Stimulated activated CD4-positive, alpha-beta T cell treated with anti-CD3 and anti-CD28 coated beads, Interleukin-1b, Interleukin-23, amount 100 ng/mL, for 48 hours (primary cell): ENCODE data around the gene RANBP17.
A peak's percentile ranks its signal among the peaks of the same experiment; 100 is the strongest.

Experiments
- DNase-seq: peaks from one replicate; pipeline ENCODE4 v3.0.0-alpha.2; 2020

The RANBP17 gene

DNA sequence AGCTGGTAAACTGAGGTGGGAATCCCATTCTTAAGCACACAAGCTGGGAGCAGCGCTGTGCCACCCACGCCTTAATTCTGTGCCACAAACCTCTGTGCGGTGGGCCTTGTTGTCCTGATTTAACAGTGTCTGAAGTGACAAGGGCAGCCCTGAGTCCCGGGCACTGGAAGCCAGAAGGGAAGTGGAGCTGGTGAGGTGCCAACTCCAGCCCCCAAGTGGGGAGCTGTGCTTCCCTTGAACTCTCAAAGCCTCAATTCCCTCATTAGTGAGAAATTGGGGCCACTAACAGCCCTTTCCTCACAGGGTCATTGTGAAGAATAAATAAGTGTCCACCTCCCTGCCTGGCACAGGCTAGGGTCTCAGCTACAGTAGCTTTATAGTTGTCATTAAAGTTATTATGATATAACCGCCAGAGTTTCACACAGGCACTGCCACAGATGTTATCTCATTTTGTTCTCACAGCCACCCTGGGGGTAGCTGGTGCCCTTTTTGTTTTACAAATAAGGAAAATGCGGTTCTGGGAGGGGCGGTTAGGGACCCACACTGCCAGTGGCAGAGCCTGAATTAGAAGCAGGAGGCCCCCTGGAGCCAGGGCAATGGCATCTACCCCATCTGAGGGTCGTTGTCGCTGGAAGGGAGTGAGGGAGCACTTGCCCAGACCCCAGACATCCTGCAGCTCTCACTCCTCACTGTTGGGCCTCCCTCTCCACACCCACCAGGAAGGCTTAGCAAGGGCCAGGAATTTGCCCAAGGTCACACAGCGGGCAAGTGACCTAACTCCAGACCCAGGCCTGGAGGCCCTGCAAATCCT, 445.2 kb downstream of the RANBP17 start:
- DNase-seq: no peak

GRCh38 chr5:171307789-171308452, 446.1 kb downstream of the RANBP17 start:
- DNase-seq: no peak

DNA sequence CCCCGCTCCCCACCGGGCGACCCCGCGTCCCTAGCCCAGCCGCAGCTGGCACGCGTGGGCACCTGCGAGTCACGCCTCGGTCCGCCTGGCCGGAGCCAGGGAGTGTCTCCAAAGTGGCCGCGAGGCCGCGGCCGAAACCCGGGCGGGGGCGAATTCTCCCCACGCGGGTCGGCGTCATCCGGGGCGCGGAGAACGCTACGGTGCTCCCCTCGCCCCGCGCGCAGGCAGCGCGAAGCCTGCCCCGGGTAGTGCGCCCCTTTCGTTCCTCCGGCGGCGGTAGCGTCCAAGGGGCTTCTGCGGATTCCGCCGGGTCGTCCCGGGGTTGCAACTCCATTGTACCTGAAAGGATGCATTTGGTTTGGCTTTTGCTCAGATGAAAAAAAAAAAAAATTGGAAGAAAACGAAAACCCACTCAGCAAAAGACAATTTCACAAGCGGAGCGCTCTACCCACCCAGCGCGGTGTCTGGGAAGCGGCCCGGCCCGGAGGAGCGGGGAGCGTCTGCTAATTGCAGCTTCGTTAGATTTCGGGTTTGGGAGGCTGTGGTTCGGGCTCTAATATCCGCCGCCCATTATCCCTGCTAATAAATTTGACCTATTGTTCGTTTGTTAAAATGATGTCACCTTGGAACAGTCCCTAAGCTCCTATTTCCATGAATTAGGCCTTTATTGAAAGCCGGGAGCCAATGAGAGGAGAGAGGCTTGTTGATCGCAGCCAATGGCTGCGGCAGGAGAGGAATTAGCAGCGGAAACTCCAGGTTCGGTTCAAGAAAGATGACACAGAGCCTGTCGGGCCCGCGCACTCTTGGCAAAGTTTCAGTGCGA, 446.8 kb downstream of the RANBP17 start, which contains the start of gene TLX3:
Gene TLX3, plus strand, starts transcription at position 796 of the 823 bp plus-strand sequence. CDS start 118 bp downstream, outside the sequence.
- DNase-seq: no peak

DNA sequence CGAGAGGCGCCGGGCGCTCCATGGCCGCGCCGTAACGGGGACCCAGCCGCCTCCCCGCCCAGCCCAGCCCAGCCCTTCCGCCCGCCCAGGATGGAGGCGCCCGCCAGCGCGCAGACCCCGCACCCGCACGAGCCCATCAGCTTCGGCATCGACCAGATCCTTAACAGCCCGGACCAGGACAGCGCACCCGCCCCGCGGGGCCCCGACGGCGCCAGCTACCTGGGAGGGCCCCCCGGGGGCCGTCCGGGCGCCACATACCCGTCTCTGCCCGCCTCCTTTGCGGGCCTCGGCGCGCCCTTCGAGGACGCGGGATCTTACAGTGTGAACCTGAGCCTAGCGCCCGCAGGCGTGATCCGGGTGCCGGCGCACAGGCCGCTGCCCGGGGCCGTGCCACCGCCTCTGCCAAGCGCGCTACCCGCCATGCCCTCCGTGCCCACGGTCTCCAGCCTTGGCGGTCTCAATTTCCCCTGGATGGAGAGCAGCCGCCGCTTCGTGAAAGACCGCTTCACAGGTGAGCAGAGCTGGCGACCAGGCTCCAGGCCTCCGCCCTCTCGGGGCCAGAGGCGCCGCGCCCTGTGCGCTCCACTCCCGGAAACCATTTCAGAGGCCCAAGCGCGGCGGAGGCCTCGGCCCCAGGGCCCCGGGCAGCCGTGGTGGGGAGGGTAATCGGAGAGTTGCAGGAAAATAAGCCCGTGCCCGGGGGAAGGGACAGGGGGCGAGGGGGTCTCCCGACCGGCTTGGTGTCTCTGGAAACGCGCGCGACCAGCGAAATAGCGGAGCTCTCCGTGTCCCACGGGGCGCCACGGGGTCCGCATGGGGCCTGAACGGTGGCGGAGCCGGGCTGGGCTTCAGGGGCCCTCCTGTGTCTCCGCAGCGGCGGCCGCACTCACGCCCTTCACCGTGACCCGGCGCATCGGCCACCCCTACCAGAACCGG, 447.7 kb downstream of the RANBP17 start:
- DNase-seq: no peak

DNA sequence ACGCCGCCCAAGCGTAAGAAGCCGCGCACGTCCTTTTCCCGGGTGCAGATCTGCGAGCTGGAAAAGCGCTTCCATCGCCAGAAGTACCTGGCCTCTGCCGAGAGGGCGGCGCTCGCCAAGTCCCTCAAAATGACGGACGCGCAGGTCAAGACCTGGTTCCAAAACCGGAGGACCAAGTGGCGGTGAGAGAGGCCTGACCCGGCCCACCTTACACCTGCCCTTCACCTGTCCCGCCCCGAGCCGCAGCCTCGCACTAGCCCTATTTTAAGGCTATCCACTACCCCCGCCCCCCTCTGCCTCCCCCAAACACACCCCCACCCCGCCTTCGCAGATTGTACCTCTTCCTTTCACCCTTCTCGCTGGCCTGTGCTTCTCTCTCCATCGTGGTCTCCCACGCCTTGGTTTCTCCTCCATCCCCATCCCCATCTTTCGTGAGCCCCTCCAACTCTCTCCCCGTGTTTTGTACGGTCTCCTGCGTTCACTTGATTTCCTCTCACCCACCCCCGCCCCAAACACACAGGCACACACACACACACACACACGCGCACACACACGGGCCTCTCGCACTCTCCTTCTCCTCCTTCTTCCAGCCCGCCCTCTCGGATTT, 448.5 kb downstream of the RANBP17 start:
- DNase-seq: peak; percentile 41

DNA sequence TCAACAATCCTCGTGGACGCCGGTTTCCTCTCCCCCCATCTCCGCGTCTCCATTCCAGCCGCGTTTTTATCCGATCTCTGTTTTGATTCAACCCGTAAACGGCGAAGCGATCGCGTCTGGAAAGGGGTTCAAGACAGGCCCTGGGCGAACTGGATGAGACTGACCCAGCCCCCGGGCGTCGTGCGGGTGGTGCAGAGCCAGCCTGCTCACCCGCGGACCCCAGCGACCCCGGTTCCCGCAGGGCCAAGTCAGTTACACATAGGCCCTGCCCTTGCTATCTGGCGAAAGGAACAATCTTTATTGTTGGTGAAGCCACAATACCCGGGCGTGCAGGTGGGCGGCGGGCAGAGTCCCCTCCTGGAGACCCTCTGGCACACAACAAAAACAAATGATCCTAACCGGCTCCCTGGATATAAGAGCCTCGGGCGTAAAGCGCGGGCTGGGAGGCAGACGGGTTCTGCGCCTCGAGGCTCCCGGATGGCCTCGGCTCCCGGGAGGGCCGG, 449.1 kb downstream of the RANBP17 start:
- no peak for DNase-seq

DNA sequence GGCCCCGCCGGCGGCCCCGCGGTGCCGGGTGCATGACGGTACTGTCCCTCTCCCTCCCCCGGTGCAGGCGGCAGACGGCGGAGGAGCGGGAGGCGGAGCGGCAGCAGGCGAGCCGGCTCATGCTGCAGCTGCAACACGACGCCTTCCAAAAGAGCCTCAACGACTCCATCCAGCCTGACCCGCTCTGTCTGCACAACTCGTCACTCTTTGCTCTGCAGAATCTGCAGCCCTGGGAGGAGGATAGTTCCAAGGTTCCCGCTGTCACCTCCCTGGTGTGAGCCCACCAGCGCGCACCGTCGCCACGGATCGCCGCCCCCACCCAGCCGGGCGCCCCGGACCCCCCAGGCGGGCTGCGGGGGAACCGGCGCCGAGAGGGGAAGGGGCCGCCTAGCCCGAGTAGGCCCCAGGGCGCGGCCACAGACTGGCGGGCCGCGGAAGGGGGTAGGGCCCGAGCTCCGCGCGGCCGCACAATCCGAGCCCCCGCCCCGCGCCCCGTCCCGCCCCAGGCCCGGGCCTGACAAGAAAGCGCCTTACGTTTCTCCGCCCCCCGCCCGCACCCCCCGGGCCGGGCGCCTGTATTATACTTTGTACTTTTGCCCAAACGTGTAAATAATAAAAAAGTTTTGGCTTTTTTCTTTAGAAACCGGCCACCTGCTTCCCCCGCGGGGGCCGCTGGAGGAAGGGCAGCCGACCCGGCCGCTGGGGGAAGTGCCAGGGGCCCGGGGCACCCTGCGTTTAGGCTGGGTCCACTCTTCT, 449.7 kb downstream of the RANBP17 start:
- DNase-seq: no peak

DNA sequence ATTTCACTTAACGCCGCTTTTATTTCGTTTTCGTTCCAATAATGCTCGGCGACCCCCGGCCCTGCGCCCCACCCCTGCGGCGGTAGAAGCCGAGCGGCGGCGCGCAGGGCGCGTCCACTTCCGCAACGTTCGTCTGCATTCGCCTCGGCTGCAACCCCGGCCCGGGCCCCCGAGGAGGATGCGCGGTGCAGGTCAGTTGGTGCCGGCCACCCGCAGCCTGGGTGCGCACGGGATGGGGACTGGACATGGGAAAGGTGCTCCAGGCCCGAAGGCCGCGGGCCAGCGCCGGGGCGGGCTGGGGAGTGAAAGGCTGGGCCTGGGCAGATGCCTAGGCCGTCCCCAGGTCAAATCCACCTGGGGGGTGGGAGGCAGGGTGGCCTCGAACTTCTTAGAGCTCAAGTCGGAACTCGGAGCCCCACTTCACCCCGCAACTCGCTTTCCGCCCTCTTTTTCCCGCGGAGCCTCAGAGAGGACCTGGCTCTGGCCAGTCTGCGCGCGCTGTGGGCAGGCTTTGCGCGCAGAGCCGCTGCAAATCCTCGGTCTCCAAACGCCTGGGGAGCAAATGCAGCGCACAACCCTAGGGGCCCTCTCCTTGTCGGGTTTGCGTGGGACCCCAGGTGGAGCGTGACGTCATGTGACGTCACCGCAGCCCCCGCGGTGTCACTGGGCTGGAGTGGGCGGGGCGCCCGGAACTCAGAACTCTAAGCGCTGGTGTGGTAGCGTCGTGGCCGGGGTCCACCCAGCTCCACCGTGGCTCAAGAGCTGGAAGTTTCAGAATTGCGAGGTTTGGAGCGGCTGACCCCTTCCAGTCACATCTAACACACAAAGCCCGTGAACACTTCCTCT, 450.5 kb downstream of the RANBP17 start:
- DNase-seq: no peak

DNA sequence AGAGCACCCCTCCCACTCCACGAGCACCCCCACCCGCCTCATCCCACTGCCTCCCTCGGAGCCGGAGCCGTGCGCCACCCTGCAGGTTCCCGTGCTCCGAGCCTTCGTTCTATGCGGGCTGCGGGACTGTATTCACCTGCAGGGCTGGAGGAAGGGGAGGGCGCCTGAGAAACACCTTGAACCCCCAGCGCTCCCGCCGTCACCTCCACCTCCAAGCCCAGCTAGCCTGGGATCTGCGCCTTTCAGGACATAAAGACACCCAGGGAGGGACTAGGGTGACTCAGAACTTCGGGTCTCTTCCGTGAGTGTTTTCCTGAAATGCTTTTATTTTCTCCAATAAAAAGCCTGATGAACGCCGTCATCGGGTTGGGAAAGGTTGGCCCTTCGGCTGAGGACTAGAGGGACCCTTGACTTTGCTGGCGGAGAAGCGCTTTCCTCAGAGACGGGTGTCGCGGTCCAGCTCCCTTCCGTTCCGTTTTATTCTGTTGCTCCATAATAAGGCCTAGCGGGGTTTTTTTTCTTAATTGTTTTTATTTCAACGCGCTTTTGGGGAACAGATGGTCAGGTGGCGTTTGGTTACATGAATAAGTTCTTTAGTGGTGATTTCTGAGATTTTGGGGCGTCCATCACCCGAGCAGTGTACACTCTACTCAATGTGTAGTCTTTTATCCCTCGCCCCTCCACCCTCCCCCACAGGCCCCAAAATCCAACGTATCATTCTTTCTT, 451.8 kb downstream of the RANBP17 start:
- DNase-seq: no peak

DNA sequence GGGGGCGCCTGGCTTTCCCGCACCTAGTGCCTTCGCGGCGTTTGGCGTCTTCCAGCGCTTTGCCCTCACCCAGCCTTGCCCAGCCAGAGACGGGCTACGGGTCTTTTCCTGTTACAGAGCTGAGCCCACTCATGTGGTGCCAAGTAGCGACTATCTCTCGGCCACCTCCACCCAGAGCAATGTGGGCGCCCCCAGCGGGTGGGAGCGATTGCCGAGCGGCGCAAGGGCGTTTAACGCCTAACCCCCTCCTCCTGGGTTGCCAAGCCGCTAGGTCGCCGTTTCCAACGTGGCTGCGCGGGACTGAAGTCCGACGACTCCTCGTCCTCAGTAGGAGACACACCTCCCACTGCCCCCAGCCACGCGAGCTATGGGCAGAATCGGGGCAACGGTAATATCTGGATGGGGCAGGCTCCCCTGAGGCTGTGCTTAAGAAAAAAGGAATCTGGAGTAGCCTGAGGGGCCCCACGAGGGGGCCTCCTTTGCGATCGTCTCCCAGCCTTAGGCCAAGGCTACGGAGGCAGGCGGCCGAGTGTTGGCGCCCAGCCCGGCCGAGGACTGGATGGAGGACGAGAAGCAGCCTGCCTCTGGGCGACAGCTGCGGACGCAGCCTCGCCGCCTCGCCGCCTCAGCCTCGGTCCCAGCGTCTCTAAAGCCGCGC, 453.0 kb downstream of the RANBP17 start:
- no peak for DNase-seq

- DNase-seq: no peak
Measured at GRCh38 chr5:171315386-171315891, 453.6 kb downstream of the RANBP17 start.

DNA sequence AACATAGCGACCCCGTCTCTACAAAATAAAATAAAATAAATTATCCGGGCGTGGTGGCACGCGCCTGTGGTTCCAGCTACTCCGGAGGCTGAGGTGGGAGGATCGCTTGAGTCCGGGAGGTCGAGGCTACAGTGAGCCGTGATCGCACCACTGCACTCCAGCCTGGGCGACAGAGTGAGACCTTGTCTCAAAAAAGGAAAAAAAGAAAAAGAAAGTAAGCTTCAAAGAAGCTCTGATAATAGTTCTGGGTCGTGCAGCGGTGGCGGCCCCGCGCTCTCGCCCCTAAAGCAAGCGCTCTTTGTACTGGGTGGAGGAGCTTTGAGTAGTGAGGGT, 454.1 kb downstream of the RANBP17 start:
- no peak for DNase-seq

DNA sequence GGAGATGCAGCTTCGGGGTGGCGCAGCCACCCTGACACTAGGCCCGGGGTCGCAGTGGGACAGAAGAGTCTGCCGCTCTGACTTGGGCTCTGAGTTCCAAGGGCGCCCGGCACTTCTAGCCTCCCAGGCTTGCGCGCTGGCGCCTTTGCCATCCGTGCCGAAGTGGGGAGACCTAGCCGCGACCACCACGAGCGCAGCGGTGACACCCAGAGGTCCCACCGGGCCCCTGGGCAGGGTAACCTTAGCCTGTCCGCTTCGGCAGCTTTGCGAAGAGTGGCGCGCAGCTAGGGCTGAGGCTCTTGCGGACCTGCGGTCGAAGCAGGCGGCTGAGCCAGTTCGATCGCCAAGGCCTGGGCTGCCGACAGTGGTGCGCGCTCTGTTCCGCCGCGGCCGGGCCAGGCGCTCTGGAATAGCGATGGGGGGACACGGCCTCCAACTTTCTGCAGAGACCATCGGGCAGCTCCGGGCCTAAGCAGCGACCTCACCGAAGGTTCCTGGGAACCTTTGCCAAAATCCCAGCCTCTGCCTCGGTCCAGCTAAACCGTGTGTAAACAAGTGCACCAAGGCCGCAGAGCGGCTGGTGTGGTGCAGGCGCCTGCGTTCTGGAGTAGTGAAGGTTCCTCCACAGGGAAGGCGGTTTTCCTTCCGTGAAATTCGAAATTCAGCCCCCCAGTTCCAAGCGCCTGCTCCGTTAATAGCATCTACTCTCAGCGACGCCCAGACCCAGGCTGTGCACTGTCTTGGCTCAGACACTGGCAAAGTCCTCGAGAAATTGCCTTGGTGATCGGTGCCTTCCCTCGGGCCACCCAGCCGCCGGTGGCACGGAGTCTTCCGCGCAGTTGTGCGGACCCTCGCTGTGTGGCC, 454.7 kb downstream of the RANBP17 start:
- DNase-seq: no peak

DNA sequence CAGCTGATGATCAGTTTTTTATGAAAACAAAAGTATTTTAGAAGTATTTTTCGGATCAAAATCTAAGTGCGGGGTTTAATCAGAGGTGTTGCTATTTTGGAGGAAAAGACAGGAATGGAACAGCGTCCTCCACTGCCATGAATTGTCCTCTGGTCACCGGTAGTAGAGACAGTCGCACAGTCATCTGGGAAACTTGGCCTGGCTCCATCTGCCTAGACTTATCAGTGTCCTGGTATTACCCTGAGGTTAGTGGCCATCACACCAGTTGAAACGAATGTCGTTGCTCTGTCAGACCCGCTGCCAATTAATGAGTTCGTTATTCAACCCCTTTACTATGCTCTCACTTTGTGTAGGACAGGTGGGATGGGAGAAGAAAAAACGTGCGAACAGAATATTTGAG, 455.4 kb downstream of the RANBP17 start:
- no peak for DNase-seq

- no peak for DNase-seq
Measured at GRCh38 chr5:171318026-171318425, 456.2 kb downstream of the RANBP17 start.

DNA sequence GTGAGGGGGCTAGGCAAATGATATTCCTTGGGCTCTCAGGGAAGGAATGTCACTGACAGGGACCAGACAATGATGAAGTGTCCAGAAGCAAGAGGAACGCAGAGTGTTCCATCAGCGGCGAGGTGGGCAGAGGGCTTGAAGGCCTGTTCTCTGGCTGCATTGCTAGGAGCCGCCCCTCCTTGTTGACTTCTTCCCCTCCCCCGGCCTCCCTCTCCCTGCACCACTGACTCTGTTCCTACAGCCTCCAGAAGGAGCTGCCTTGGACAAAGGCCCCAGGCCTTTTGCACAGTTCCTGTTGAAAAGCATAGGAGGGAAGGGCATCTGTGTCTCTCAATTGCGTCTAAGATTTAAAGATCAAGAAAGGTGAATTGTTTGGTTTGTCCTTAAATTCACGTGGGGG, 459.6 kb downstream of the RANBP17 start:
- no peak for DNase-seq

- DNase-seq: no peak
Measured at GRCh38 chr5:171322527-171322926, 460.7 kb downstream of the RANBP17 start.

- no peak for DNase-seq
Measured at GRCh38 chr5:171323007-171323406, 461.2 kb downstream of the RANBP17 start.
